SIG-M5 (cell line): Measurements from ENCODE around the gene ATP8A1.

Experiments used
- DNase-seq: peaks from one replicate; lab custom pipeline; 2025; lab: John Stamatoyannopoulos, UW

ATP8A1 gene

DNA sequence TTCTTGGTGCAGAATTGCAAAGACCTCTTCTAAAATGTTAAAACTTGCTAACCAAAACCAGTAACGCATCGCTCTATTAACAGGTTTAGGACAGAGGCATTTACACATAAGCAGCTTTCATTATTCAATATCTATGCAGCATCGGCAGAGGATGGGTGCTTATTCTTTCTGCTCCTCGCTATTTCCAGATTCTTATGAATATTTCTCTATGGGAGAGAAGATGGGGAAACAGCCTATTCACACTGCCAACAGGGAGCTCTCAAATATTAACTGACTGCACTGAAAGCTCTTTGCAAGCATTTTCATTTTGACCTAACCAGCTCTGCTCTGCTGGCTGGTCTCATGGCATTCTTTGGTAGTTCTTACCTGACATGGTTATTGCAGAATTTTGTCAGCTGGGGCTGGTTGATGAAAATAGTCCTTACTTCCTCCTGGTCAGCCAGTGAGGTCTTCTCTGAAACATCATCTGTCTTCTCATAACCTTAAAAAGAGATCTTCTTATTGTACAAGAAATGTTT, 30.2 kb downstream of the ATP8A1 start:
- DNase-seq = no peak

DNA sequence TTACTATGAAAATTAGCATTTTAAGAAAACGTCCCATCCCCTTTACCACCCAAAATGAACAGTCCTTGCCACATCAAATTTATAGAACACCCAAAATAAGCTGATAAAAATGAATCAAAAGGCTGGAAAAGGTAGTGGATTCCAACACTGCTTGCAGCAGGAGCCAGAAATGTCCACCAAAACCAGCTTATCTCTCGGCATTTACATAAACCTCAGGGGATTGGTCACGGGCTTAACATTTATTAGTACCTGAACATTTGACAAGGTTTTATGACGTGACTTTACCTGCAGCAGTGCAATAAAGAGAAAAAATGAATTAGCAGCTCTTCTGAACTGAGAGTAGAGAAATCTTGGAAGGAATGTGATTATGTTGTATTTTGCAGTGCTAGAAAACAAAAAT, 31.6 kb downstream of the ATP8A1 start:
- no peak for DNase-seq

DNA sequence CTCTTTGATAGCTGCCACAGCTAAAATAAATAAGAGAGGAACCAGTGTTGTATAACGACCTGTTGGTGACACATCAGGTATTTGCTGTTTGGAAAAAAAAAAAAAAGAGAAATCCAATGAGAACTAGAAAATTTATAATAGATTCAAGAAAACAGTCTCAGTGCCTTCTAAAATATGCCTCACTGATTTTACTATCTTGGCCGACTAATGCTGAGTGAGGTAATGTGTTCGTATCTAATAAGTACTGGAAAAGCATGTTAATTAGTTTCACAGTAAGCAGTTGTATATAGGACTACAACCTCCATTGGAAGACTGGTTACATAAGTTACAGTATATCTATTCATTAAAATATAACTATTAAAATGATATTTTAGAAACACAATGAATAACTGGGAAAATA, 32.4 kb downstream of the ATP8A1 start:
- no peak for DNase-seq

- no peak for DNase-seq
These were observed 38.9 kb downstream of the ATP8A1 start for GRCh38 chr4:42618023-42618422.

GRCh38 chr4:42617030-42617429, 39.9 kb downstream of the ATP8A1 start:
- DNase-seq = no peak

- no peak for DNase-seq
These were observed 40.3 kb downstream of the ATP8A1 start for GRCh38 chr4:42616572-42616971.

GRCh38 chr4:42615131-42615763, 41.7 kb downstream of the ATP8A1 start:
- DNase-seq = no peak

- DNase-seq = no peak
These were observed 44.0 kb downstream of the ATP8A1 start for GRCh38 chr4:42612898-42613297.

DNA sequence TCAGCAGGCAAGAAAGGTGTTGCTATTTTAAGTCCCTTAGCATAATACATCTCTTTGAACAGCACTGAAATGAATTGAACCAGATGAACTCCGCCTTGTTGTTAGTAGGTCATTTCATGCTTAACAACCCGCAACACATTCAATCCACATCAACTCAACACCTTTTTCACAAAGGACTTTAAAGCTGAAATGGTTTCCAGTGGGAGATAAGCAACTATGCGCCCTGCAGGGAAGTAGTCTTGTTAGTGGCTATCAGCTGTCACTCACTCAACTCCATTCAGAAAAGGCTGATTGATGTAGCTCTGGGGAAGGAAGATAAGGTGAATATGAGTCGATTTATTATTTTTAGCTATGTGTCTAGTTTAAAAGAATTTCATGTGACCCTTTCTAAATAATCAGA, 46.0 kb downstream of the ATP8A1 start:
- no peak for DNase-seq

DNA sequence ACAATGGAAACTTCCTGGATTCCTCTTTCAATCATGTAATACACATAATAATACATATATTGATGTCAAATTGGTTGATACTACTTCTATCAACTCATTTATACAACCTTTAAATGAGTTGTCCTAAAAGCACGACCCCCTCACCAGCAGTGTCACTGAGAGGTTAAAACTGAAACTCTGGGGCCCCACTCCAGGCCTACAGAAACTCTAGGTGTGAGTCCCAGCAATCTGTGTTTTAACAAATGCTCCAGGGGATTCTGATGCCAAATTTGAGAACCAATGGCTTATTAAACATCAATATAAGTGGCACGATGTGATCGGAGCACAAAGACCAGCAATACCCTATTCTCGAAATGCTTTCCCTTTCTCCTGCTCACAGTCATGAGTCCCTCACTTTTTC, 47.9 kb downstream of the ATP8A1 start:
- no peak for DNase-seq

DNA sequence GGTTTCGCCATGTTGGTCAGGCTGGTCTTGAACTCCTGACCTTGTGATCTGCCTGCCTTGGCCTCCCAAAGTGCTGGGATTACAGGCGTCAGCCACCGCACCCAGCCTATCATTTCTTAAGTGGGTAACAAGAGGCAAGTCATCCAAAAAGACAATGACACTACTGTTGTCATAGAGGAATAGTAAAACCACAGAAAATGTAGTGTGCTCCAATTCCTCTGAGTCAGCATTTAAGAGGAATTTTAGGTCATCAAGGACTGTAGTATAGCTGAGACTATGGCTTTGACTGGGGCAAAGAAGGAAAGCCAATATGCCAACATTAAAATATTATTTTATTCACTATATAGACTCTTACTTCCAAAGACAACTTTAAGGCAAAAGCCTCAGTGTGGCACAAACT, 48.4 kb downstream of the ATP8A1 start:
- no peak for DNase-seq

- DNase-seq = no peak
These were observed 49.7 kb downstream of the ATP8A1 start for GRCh38 chr4:42607011-42607726.

DNA sequence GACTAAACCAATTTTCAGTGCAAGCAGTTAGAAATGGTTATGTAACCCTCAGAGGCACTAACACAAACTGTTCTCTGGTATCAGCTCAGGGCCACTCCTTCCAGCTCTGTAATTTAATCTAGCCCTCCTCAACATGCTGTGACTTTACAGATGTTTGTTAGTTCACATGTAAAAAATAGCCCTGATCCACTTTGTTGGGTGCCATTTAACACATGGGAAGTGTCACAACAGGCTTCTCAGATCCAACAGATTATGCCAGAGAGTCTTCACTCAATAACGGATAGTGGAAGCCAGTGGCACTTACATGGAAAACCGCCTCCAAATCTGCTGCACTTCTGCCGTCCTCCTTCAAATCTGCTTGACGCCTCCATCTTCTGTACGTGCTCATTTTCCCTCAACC, 51.6 kb downstream of the ATP8A1 start:
- no peak for DNase-seq

GRCh38 chr4:42603862-42604261, 53.0 kb downstream of the ATP8A1 start:
- no peak for DNase-seq

DNA sequence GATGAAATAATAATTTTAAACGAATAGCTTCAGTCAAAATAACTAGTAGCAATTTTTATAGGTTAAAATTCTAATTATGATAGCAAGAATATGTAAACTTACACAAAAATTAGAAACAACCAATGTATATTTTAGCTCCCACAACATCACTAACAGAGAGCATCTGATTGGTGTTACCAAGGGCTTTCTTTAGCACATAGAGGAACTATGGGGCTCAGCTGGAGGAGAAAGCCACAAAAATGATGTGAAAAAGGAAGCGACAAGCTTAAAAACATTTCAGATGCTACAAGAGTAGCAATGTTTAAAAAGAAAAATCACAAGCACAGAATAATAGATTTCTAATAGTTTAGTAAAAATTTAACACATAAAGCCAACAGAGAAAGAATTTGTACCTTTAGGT, 56.3 kb downstream of the ATP8A1 start:
- no peak for DNase-seq

DNA sequence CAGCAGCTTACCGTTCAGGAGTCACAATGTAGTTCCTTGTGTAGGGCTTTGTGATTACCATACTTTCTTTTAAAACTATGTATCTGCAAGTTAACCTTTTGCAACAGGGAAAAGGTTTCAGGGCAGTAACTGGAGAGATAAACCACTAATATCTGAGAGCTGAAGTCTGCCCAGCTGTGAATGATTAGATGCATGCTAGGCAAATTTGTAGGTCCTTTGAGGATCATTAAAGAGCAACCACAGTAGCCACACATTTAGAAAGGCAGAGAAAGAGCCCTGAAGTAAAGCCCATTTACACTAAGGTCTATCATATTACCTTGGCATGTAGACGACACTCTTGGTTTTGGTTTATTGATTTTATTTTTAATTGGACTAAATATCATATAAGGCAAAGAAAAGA, 60.0 kb downstream of the ATP8A1 start:
- no peak for DNase-seq

- no peak for DNase-seq
These were observed 62.0 kb downstream of the ATP8A1 start for GRCh38 chr4:42594888-42595287.

DNA sequence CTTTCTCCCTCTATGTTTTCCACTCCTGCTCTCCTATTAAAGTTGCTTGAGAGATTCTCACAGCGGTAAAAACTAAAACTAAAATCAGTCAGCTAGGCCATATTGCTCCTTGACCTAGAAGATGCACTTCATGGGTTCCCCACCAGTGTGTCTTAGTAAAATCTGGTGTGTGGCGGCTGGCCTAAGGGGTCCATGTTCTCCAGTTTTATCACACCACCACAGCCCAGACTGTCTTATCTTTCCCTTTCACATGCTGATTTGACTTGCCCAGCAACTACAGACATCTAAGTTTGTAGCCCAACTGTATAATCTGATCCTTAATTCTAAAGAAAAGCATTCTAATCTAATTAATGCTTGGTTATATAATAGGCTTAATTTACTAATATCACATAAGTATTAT, 68.0 kb downstream of the ATP8A1 start:
- DNase-seq = no peak

DNA sequence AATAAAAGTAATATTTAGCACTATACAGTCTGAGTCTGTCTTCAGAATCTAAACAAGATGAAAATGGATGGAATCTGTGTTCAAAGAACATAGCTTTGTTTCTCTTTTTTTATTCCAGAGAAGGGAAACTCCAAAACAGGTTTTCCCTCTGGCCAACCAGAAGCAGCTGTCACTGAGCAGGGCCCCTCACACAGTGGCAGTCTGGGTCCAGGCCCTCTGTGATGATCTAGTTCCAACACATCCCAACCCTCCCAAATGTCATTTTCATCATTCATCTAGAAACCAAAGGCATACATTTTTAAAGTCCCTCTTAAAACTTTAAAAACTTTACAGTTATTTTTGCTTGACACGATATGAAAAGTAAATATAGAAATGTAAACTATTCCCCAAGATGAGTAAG, 70.1 kb downstream of the ATP8A1 start:
- DNase-seq = no peak

DNA sequence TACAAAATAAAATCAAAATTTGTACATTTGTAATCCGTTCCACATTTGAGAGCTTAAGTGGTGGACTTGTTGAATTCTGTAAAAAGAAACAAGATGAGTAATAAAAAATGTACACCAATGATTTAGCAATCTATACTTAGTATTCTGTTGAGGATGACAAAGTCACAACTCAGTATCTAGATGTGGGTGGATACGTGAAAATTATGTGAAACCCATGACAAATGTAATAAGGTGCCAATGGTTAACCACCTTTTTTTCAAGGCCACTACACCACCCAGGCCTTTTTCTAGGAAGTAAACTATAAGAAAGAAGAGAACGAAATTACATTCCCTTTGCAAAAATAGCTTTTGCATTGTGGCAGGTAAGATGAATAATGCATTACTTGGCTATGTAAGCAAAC, 77.0 kb downstream of the ATP8A1 start:
- DNase-seq = no peak

DNA sequence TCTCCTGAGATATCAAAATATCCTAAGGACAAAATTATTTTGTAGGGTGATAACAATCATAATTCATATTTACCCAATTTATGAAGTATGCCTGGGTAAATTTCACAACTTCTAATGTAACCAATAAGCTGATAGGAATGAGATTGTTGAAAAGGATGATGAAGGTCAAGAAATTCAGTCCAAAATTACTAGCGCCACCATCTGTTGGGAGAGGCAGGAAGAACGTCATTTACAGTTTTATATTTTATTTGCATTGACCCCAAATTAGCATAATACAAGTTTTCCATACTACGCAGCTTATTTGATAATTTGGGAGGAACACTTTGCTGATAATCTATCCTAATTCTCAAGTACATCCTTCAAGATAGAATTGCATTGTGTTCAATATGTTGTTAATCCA, 78.7 kb downstream of the ATP8A1 start:
- DNase-seq = no peak

GRCh38 chr4:42574870-42575430, 82.0 kb downstream of the ATP8A1 start:
- DNase-seq = no peak

DNA sequence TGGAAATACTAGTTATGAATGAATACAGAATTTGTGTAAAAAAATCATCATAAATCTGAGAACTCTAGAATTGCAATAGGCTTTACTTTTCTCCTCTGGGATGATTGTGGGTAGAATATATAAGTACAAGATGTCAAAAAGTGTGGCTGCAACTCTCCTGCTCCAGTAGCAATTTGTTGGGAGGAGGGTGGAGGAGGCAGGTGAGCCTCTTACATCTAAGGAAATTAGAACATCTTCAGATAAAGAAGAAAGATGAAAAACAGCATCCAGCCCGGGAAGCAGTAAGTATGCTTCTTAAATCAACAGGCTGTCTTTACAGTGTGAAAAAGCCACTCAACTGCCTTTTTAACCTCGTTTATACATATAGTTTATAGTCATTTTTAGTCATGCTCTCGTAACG, 83.7 kb downstream of the ATP8A1 start:
- no peak for DNase-seq

GRCh38 chr4:42570221-42570620, 86.7 kb downstream of the ATP8A1 start:
- no peak for DNase-seq
